GM18517 (cell line): Measurements from ENCODE around the gene UST.

ENCODE experiments used
- ATAC-seq: cut with Tn5 transposase; IDR thresholded peaks from one replicate; pipeline ENCODE4 v1.9.1; 2021; ENCODE audit warnings: mild to moderate bottlenecking, moderate library complexity; ENCODE audit not compliant: unreplicated experiment

Gene UST

GRCh38 chr6:148795563-148795962, 48.7 kb downstream of the UST start:
- ATAC-seq, result no peak

GRCh38 chr6:148799647-148800046, 52.8 kb downstream of the UST start:
- no peak for ATAC-seq

DNA sequence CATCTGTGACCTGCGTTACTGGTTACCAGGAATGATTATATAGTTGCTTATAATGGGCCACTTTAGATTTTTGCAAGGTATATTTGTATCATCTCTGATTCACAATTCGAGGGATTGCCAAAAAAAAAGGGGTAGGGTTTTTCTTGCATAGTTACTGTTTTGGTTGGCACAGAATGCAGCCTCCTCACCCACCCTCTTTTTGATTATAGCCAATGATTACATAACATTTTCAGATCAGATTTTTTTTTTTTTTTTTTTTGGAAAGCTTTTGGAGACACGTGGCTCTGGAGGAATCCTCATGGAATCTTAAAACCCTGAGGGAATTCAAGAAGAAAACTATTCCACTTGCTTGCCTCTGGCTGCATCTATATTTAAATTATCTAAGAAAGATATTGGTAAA, 53.7 kb downstream of the UST start:
- no peak for ATAC-seq

- ATAC-seq, result no peak
Measured at GRCh38 chr6:148803979-148804378, 57.1 kb downstream of the UST start.

GRCh38 chr6:148805777-148806176, 58.9 kb downstream of the UST start:
- no peak for ATAC-seq

GRCh38 chr6:148807784-148808183, 61.0 kb downstream of the UST start:
- ATAC-seq, result no peak

DNA sequence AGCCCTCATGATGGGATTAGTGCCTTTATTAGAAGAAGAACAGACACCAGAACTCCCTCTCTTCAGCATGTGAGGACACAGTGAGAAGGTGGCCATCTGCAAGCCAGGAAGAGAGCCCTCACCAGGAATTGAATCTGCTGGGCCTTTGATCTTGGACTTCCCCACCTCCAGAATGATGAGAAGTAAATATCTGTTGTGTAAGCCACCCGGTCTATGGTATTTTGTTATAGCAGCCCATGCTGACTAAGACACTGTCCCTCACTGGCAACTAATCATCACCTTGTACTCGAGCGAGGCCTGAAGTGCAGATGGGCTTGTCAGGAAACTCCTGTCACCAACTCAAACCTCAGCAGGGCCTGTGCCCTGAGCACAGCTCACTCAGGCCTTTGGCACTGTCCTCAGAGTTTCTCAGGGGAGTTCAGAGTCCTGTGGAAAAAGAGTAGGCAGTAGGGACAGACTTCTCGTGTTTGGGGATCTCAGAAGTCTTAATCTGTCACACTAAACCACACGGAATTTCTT, 62.0 kb downstream of the UST start:
- ATAC-seq, result no peak

DNA sequence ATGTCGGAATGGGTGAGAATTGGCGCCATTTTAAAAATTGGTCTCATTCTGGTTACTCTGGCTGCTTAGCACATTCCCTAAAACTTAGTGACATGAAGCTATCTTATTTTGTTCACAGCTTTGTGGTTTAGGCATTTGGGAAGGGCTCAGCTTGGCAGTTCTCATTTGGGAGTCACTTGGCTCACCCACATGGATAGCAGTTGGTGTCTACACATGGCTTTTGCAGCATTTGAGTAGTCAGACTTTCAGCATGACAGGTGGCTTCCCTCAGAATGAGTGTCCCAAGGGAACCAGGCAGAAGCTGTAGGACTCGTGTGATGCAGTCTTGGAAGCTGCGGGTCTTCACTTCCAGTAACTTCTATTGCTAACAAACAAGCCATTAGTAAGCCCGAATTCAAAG, 64.6 kb downstream of the UST start:
- ATAC-seq, result no peak

DNA sequence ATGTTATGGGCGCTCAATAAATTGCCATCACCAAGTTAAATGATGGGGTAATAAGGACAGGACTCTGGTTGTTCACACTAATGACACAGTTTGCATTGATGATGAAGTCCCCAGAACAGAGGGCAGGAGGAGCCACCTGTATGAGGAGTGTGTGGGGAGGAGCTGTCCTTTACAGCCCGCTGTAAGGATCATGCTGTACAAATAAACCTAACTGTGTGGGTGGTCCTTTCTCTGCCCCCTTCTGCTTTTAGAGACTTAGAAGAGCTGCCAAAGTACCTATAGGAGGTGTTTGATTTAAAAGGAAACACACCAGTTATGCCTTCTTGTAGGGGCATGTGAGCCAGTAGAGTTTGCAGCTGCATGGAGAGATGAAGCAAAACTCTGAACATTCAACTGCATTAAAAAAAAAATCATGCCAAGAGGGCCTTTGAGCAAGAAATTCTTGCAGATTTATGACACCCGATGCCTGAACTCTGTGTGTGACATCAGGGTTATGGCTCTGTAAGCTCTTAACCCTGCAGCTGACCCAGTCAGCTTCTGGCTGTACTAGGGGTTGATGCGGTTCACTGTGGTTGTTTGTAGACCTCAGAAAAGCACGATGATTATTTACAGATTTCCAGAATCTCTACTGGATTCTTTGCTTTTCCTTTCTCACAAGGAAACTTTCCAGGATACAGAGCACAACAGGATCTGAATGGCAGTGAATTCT, 67.4 kb downstream of the UST start:
- no peak for ATAC-seq

- ATAC-seq, result no peak
Measured at GRCh38 chr6:148814869-148815268, 68.0 kb downstream of the UST start.

DNA sequence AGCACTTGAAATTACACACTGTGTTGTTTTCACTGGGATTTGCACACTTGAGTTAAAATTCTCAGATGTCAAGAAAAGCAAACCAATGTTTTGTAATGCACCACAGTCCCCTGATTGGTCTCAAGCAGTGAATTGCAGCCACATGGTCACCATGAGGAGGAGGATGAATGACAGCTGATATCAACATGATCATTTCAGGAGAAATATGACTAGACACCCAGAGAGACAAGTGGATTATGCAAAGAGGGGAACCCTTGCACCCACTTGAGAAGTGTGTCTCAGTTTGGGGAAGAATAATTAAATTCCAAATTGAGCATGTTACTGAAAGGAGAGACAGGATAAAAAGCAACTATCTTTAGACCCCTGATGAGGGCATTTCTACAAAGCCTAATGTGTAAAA, 69.3 kb downstream of the UST start:
- no peak for ATAC-seq

- no peak for ATAC-seq
Measured at GRCh38 chr6:148817689-148818088, 70.9 kb downstream of the UST start.

- no peak for ATAC-seq
Measured at GRCh38 chr6:148818939-148819575, 72.2 kb downstream of the UST start.

DNA sequence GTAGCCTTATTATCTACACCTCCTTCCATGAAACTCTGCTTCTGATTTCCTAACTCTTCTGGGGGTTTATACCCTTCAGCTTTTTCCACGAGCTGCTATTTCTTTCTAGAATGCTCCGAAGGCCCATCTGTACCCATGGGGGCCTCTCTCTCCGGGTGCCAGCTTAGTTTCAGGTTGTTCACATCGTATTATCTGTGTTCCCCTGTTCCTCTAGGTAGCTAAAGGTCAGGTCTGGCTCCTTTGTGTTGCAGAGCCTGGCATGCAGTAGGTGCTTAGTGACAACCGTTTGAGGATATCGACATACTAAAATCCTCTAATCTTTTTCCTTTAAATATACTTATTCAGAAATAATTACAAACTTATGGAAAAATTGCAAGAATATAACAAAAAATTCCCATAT, 73.0 kb downstream of the UST start:
- ATAC-seq, result no peak

GRCh38 chr6:148822819-148823218, 76.0 kb downstream of the UST start:
- ATAC-seq, result no peak

DNA sequence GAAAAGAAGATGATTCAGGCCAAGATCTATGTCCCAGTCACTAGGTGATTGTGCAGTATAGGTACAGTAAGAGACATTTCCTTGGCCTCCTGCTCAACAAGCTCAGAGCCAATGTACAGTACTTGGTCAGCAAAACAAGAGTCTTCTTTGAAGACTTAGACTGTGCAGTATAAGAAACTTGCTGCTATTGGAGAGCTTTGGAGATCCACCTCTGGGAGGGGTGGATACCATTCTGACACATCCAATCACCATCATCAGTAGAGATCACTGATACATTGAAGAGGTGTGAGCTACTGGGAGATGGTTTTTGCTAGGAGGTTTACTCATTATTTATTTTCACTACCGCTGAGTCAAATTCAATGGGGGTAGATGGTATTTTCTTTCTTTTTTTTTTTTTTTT, 77.5 kb downstream of the UST start:
- ATAC-seq, result no peak

DNA sequence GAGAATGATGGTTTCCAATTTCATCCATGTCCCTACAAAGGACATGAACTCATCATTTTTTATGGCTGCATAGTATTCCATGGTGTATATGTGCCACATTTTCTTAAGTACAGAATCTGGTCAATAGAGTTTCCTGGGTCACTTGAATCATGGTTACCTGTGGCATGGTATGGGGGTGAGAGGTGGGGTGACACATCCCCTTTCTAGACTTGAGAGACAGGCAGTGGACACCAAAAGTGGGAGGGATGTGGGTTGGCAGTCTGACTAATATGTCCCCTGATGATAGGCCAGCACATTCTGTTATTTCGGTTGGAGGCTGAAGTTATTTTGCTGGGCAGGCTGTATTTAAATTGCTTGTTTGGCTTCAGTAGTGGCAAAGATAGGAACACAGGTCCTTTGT, 78.1 kb downstream of the UST start:
- no peak for ATAC-seq

GRCh38 chr6:148825492-148825891, 78.7 kb downstream of the UST start:
- no peak for ATAC-seq

DNA sequence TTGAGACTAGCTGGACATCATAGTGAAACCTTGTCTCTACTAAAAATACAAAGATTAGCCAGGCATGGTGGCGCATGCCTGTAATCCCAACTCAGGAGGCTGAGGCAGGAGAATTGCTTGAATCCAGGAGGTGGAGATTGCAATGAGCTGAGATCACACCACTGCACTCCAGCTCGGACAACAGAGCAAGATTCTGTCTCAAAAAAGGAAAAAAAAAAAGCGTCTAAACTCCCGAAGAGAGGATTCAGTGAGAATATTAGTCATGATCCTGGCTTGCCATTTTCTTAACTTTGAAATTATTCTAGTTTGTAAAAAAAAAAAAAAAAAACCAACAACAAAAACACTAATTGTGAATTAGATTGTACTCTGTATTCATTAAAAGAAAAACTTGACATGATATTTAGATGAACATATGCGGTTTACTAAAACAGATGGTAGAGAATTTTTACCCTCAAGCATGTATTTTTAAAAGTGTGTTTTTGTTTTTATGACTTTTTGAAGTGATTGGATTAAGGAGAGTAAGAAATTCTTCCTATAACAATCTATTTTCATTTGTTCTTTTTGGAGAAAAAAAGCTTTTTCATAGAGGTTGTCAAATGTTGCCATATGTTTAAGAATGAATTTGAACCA, 80.7 kb downstream of the UST start:
- ATAC-seq, result no peak

DNA sequence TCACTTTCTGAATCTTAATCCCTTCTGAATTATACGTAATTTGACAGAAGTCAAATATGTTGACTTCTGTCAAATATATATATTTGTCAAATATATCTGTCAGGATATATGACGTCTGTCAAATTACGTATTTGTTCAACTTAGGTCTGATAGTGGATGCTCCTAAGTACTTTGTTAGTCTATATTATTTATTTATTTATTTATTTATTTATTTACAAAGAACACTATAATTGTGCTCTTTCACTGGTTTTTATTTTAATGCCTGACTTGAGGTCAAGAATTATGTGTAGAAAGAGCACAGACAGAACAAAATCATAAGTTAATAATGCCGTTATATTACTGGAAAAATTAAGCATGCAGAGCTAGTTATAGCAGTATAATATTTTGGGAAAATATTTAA, 81.2 kb downstream of the UST start:
- no peak for ATAC-seq

DNA sequence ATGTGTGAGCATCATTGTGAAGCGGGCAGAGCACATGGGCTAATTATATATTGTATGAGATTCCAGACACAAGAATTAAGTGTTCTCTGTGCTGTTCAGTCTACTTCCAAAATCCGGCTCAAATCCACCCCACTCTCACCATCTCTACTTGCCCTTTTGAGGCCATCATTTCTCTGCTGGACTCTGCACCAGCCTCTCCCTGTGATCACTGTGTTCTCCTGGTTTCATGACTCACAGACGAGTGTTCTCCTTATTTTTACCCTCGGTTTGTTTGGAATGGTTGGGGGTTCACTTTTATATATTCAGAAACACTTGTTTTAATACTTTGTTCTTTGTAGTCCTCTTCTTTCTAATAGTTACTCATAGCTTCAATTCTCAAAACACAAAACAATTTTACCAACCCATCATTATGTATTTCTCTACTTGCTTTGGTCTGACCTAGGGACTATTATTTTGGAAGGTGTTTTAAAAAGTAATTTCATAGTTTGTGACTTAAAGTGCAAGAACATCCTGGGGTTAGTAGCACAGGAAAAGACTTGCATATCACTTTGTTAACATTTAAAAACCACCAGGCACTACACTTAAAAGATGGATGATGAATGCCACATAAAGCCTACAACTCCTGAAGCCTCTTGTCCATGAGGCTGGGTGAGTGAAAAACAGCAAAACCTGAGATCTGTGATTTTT, 82.7 kb downstream of the UST start:
- ATAC-seq, result no peak

DNA sequence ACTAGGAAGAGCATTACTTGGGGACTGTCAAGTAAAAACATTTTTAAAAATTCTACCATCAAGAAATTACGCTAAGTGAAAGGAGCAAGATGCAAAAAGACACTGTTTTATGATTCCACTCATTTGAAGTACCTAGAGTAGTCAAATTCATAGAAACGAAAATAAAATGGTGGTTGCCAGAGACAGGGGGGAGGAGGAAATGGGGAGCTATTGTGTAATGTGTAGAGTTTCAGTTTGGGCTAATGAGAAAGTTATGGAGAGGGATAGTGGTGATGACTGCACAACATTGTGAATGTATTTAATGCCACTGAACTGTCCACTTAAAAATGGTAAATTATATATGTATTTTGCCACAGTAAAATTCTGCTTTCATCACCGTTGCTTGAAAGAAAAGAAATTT, 83.8 kb downstream of the UST start:
- ATAC-seq, result no peak
